Measurements from ENCODE around the gene SMIM28. TPM values are rescaled to one million over a fixed set of nuclear protein-coding genes. Genes with fewer than 3 reads are reported as not detected.

Gene SMIM28
- total and polyA plus RNA-seq, 8 donors: not detected

- H3K27ac ChIP-seq: no peak overlapping the region
- no peak for ATAC-seq
- intact Hi-C loops (cut with DNase I): no loop called here
- no peaks in the 10 kb centered on the region for H3K27me3 ChIP-seq
- DNase-seq: no peak
- H3K4me3 ChIP-seq: no peak overlapping the region
- H3K36me3 ChIP-seq: peaks cover 0 to 60% of the 10 kb centered on the region in 2 donors
- H3K4me1 ChIP-seq: peaks cover 0 to 10% of the 10 kb centered on the region in 2 donors
- TF ChIP-seq CTCF (IDR thresholded peaks at IDR 0.05): no peak
- H3K9me3 ChIP-seq: no peaks in the 10 kb centered on the region
These were observed 40.5 kb downstream of the SMIM28 start for GRCh38 chr6:138418118-138418742.

- H3K36me3 ChIP-seq: peaks cover 0 to 56% of the 10 kb centered on the region in 2 donors
- intact Hi-C loops (cut with DNase I): loop anchor here in 1 of 2 donors (10.0 kb wide), 1 partner anchor 345 kb away; no protein-coding TSS in a partner anchor
- H3K4me1 ChIP-seq: peaks cover 0 to 16% of the 10 kb centered on the region in 2 donors
- no peak overlapping the region for H3K27ac ChIP-seq
- DNase-seq (no peak), ATAC-seq (no peak)
- TF ChIP-seq CTCF (IDR thresholded peaks at IDR 0.05): no peak
- H3K4me3 ChIP-seq: no peak overlapping the region
- no peaks in the 10 kb centered on the region for H3K27me3 ChIP-seq
- no peaks in the 10 kb centered on the region for H3K9me3 ChIP-seq
These were observed 42.1 kb downstream of the SMIM28 start for GRCh38 chr6:138419766-138420165.

- intact Hi-C loops (cut with DNase I): loop anchor here in 1 of 2 donors (10.0 kb wide), 1 partner anchor 344 kb away; no protein-coding TSS in a partner anchor
- no peak overlapping the region for H3K4me3 ChIP-seq
- DNase-seq (no peak), ATAC-seq (no peak)
- H3K27me3 ChIP-seq: no peaks in the 10 kb centered on the region
- H3K27ac ChIP-seq: no peak overlapping the region
- H3K4me1 ChIP-seq: peaks cover 0 to 16% of the 10 kb centered on the region in 2 donors
- TF ChIP-seq CTCF (IDR thresholded peaks at IDR 0.05): no peak
- H3K9me3 ChIP-seq: no peaks in the 10 kb centered on the region
- peaks cover 0 to 51% of the 10 kb centered on the region in 2 donors for H3K36me3 ChIP-seq
These were observed 42.7 kb downstream of the SMIM28 start for GRCh38 chr6:138420356-138420755.

GRCh38 chr6:138421089-138421488 is 43.4 kb downstream of the SMIM28 start:
- DNase-seq (no peak), ATAC-seq (no peak)
- H3K27ac ChIP-seq: no peak overlapping the region
- no peak for TF ChIP-seq CTCF (IDR thresholded peaks at IDR 0.05)
- peaks cover 0 to 16% of the 10 kb centered on the region in 2 donors for H3K4me1 ChIP-seq
- H3K4me3 ChIP-seq: no peak overlapping the region
- H3K36me3 ChIP-seq: peaks cover 0 to 44% of the 10 kb centered on the region in 2 donors
- H3K9me3 ChIP-seq: no peaks in the 10 kb centered on the region
- H3K27me3 ChIP-seq: no peaks in the 10 kb centered on the region
- intact Hi-C loops (cut with DNase I): loop anchor here in 1 of 2 donors (10.0 kb wide), 1 partner anchor 344 kb away; no protein-coding TSS in a partner anchor

- Histone ChIP-seq H3K9me3 (no peaks in the 10 kb centered on the region), H3K4me1 (peaks cover 0 to 16% of the 10 kb centered on the region in 2 donors), H3K36me3 (peaks cover 0 to 39% of the 10 kb centered on the region in 2 donors), H3K4me3 (no peak overlapping the region), H3K27me3 (no peaks in the 10 kb centered on the region), H3K27ac (no peak overlapping the region)
- no peak for TF ChIP-seq CTCF (IDR thresholded peaks at IDR 0.05)
- ATAC-seq: no peak
- no peak for DNase-seq
- intact Hi-C loops (cut with DNase I): loop anchor here in 1 of 2 donors (10.0 kb wide), 1 partner anchor 343 kb away; no protein-coding TSS in a partner anchor
These were observed 43.9 kb downstream of the SMIM28 start for GRCh38 chr6:138421608-138422007.

Data from left lung (tissue), 10 donors.